Esophagus squamous epithelium (tissue), 4 donors: ENCODE measurements around the gene DES.

Experiments
- POLR2A ChIP-seq, 4 donors: fragments of 450-650 bp; IDR thresholded peaks; one replicate each; pipeline ENCODE4 v1.6.1; 2017; ENCODE audit warnings: antibody characterized with exemption in 4 of 4, mild to moderate bottlenecking in 4 of 4, moderate library complexity in 3 of 4
- TF ChIP-seq, protein P1 (sequence below), 6 experiments: fragments of 450-650 bp in 4 of 6; fragments of 200-600 bp in 2 of 6; sonication (generic) in 2 of 6; IDR thresholded peaks; one replicate each; pipeline ENCODE4 v1.5.1; 2016 to 2019; ENCODE audit warnings: antibody characterized with exemption in 6 of 6, mild to moderate bottlenecking in 4 of 6, moderate library complexity in 4 of 6

GRCh38 chr2:219459460-219460311 lies 41.5 kb downstream of the DES start:
- TF ChIP-seq, protein P1, sequence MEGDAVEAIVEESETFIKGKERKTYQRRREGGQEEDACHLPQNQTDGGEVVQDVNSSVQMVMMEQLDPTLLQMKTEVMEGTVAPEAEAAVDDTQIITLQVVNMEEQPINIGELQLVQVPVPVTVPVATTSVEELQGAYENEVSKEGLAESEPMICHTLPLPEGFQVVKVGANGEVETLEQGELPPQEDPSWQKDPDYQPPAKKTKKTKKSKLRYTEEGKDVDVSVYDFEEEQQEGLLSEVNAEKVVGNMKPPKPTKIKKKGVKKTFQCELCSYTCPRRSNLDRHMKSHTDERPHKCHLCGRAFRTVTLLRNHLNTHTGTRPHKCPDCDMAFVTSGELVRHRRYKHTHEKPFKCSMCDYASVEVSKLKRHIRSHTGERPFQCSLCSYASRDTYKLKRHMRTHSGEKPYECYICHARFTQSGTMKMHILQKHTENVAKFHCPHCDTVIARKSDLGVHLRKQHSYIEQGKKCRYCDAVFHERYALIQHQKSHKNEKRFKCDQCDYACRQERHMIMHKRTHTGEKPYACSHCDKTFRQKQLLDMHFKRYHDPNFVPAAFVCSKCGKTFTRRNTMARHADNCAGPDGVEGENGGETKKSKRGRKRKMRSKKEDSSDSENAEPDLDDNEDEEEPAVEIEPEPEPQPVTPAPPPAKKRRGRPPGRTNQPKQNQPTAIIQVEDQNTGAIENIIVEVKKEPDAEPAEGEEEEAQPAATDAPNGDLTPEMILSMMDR (IDR thresholded peaks at IDR 0.05): peak; percentile 56 to 83 (median 73)
- TF ChIP-seq POLR2A (IDR thresholded peaks at IDR 0.05): no peak
